NCI-H1092 treated with DMSO at 0.1 percent for 48 hours (cell line): ENCODE measurements around the gene TLX1.

Experiments used
- DNase-seq: peaks from one replicate; lab custom pipeline; 2025; lab: John Stamatoyannopoulos, UW

TLX1 gene

GRCh38 chr10:101134299-101135127 lies 3.4 kb downstream of the TLX1 start:
- DNase-seq: no peak

GRCh38 chr10:101135141-101136006 lies 4.3 kb downstream of the TLX1 start:
- no peak for DNase-seq

- no peak for DNase-seq
These were observed 5.1 kb downstream of the TLX1 start for GRCh38 chr10:101136007-101136707.

- DNase-seq: no peak
These were observed 5.6 kb downstream of the TLX1 start for GRCh38 chr10:101136708-101137121.

GRCh38 chr10:101137271-101137670 lies 6.2 kb downstream of the TLX1 start:
- no peak for DNase-seq

GRCh38 chr10:101138788-101139420 lies 7.8 kb downstream of the TLX1 start:
- no peak for DNase-seq

GRCh38 chr10:101139421-101139911 lies 8.4 kb downstream of the TLX1 start:
- no peak for DNase-seq

- DNase-seq: no peak
These were observed 9.2 kb downstream of the TLX1 start for GRCh38 chr10:101140084-101140949.

GRCh38 chr10:101140950-101141615 lies 10.0 kb downstream of the TLX1 start:
- no peak for DNase-seq

- DNase-seq: peak; percentile 66
These were observed 10.8 kb downstream of the TLX1 start for GRCh38 chr10:101141616-101142532.

GRCh38 chr10:101142533-101143344 lies 11.6 kb downstream of the TLX1 start:
- DNase-seq: no peak

- no peak for DNase-seq
These were observed 12.2 kb downstream of the TLX1 start for GRCh38 chr10:101143345-101143630.

GRCh38 chr10:101144053-101144452 lies 13.0 kb downstream of the TLX1 start:
- no peak for DNase-seq

GRCh38 chr10:101145145-101145544 lies 14.0 kb downstream of the TLX1 start:
- DNase-seq: no peak

- no peak for DNase-seq
These were observed 14.8 kb downstream of the TLX1 start for GRCh38 chr10:101145750-101146391.

GRCh38 chr10:101146392-101147251 lies 15.5 kb downstream of the TLX1 start:
- DNase-seq: no peak

GRCh38 chr10:101151395-101151794 lies 20.3 kb downstream of the TLX1 start:
- no peak for DNase-seq
